Tibial artery (tissue), 4 donors: Measurements from ENCODE around the gene COL27A1.

Experiments
- DNase-seq, 2 donors: peaks; one replicate each; pipeline ENCODE4 v3.0.0-alpha.2; 2019
- H3K27ac ChIP-seq, 2 donors: fragments of 200-600 bp; sonication (generic) in 1 of 2; 1 replicate in 1 of 2; 2 replicates in 1 of 2; pipeline ENCODE4 v1.5.1; 2018 to 2019; ENCODE audit warnings: mild to moderate bottlenecking in 1 of 2
- H3K27me3 ChIP-seq, 2 donors: fragments of 200-600 bp; sonication (generic) in 1 of 2; one replicate each; pipeline versions ENCODE4 v1.5.1 to v1.6.0; 2016 to 2019
- H3K36me3 ChIP-seq, 3 donors: fragments of 200-600 bp; sonication (generic) in 2 of 3; one replicate each; pipeline ENCODE4 v1.5.1; 2016 to 2019; ENCODE audit warnings: mild to moderate bottlenecking in 2 of 3
- H3K4me1 ChIP-seq, 4 donors: fragments of 200-600 bp; sonication (generic) in 2 of 4; 1 replicate in 3 of 4; 2 replicates in 1 of 4; pipeline ENCODE4 v1.5.1; 2016 to 2019
- H3K4me3 ChIP-seq, 2 donors: fragments of 200-600 bp; sonication (generic) in 1 of 2; 1 replicate in 1 of 2; 2 replicates in 1 of 2; pipeline ENCODE4 v1.5.1; 2018 to 2019; ENCODE audit warnings: mild to moderate bottlenecking in 2 of 2
- H3K9me3 ChIP-seq, 3 donors: fragments of 200-600 bp; sonication (generic) in 1 of 3; one replicate each; pipeline ENCODE4 v1.5.1; 2016 to 2019
- CTCF ChIP-seq, 2 experiments: fragments of 200-600 bp in 1 of 2; fragments of 450-650 bp in 1 of 2; IDR thresholded peaks; one replicate each; pipeline ENCODE4 v1.5.1; 2017 to 2019; ENCODE audit warnings: antibody characterized with exemption in 2 of 2, mild to moderate bottlenecking in 1 of 2, moderate library complexity in 1 of 2
- intact Hi-C: fragments of 100-400 bp; cut with DNase I; formaldehyde crosslinking; loops from one replicate; pipeline ENCODE4 v1.15.0; 2023; ENCODE audit warnings: low total_unique reads

Gene COL27A1

GRCh38 chr9:114180696-114181606 lies 25.6 kb downstream of the COL27A1 start:
- Histone ChIP-seq H3K4me1 (peaks cover 3 to 73% (median 56%) of the 10 kb centered on the region in 4 donors), H3K27ac (peak overlapping the region; percentile 69), H3K27me3 (no peaks in the 10 kb centered on the region), H3K9me3 (no peaks in the 10 kb centered on the region), H3K36me3 (no peaks in the 10 kb centered on the region), H3K4me3 (no peak overlapping the region)
- no peak for DNase-seq
- TF ChIP-seq CTCF (IDR thresholded peaks at IDR 0.05): no peak
- intact Hi-C loops: no loop called here

GRCh38 chr9:114181607-114182409 lies 26.5 kb downstream of the COL27A1 start:
- peak overlapping the region; percentile 69 for H3K27ac ChIP-seq
- no peaks in the 10 kb centered on the region for H3K36me3 ChIP-seq
- TF ChIP-seq CTCF (IDR thresholded peaks at IDR 0.05): no peak
- H3K27me3 ChIP-seq: no peaks in the 10 kb centered on the region
- peaks cover 3 to 73% (median 54%) of the 10 kb centered on the region in 4 donors for H3K4me1 ChIP-seq
- no peaks in the 10 kb centered on the region for H3K9me3 ChIP-seq
- H3K4me3 ChIP-seq: no peak overlapping the region
- intact Hi-C loops: no loop called here
- no peak for DNase-seq

- Histone ChIP-seq H3K36me3 (no peaks in the 10 kb centered on the region), H3K4me1 (peaks cover 3 to 67% (median 44%) of the 10 kb centered on the region in 4 donors), H3K27me3 (no peaks in the 10 kb centered on the region), H3K27ac (peak overlapping the region in 1 of 2 donors; percentile 7), H3K9me3 (no peaks in the 10 kb centered on the region), H3K4me3 (no peak overlapping the region)
- intact Hi-C loops: no loop called here
- TF ChIP-seq CTCF (IDR thresholded peaks at IDR 0.05): no peak
- DNase-seq: no peak
These were observed 27.7 kb downstream of the COL27A1 start for GRCh38 chr9:114183006-114183405.

- H3K9me3 ChIP-seq: no peaks in the 10 kb centered on the region
- H3K36me3 ChIP-seq: no peaks in the 10 kb centered on the region
- peaks cover 3 to 56% (median 33%) of the 10 kb centered on the region in 4 donors for H3K4me1 ChIP-seq
- no peak overlapping the region for H3K27ac ChIP-seq
- no peak for TF ChIP-seq CTCF (IDR thresholded peaks at IDR 0.05)
- DNase-seq: no peak
- intact Hi-C loops: no loop called here
- H3K4me3 ChIP-seq: no peak overlapping the region
- H3K27me3 ChIP-seq: no peaks in the 10 kb centered on the region
These were observed 28.7 kb downstream of the COL27A1 start for GRCh38 chr9:114184071-114184470.

GRCh38 chr9:114184866-114185265 lies 29.5 kb downstream of the COL27A1 start:
- Histone ChIP-seq H3K9me3 (peaks cover 0 to 7% (median 0%) of the 10 kb centered on the region in 3 donors), H3K4me3 (no peak overlapping the region), H3K36me3 (no peaks in the 10 kb centered on the region), H3K27me3 (no peaks in the 10 kb centered on the region), H3K27ac (no peak overlapping the region), H3K4me1 (peaks cover 3 to 48% (median 27%) of the 10 kb centered on the region in 4 donors)
- intact Hi-C loops: no loop called here
- no peak for TF ChIP-seq CTCF (IDR thresholded peaks at IDR 0.05)
- DNase-seq: no peak
